GM19023 (cell line): ENCODE results near the gene CXCR3.
"Not testable (repeated sequence)": the region's sequence is repeated elsewhere in the genome, so short reads cannot be mapped to it uniquely, and the experiment has no call there.

ENCODE experiments used
- ATAC-seq: cut with Tn5 transposase; IDR thresholded peaks from one replicate; pipeline ENCODE4 v1.9.1; 2021; ENCODE audit warnings: mild to moderate bottlenecking, moderate library complexity; ENCODE audit not compliant: unreplicated experiment

CXCR3 gene

DNA sequence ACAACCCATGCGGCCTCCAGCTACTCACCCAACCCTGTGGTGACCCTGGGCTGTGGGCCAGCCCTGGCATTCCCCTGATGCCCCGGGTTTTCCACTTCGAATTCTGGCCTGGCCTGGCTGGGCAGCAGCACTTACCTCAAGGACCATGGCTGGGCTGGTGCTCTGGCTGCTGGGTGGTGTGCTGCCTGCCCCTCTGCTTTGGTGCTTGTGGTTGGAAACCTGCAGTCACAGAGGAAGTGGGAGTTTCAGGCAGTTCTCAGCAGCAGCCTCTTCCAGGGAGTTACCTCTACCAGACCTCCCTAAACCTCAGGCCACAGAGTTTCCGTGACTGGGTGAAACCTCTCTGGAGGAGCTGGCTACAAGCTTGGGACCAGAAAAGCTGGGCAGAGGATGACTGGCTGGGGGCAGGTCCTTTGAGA, at the start of gene CXCR3:
Gene CXCR3 (minus strand): TSS at position 209 of the 419 bp plus-strand sequence. CDS start 62 bp downstream, at position 147.
- peak; percentile 59 for ATAC-seq

DNA sequence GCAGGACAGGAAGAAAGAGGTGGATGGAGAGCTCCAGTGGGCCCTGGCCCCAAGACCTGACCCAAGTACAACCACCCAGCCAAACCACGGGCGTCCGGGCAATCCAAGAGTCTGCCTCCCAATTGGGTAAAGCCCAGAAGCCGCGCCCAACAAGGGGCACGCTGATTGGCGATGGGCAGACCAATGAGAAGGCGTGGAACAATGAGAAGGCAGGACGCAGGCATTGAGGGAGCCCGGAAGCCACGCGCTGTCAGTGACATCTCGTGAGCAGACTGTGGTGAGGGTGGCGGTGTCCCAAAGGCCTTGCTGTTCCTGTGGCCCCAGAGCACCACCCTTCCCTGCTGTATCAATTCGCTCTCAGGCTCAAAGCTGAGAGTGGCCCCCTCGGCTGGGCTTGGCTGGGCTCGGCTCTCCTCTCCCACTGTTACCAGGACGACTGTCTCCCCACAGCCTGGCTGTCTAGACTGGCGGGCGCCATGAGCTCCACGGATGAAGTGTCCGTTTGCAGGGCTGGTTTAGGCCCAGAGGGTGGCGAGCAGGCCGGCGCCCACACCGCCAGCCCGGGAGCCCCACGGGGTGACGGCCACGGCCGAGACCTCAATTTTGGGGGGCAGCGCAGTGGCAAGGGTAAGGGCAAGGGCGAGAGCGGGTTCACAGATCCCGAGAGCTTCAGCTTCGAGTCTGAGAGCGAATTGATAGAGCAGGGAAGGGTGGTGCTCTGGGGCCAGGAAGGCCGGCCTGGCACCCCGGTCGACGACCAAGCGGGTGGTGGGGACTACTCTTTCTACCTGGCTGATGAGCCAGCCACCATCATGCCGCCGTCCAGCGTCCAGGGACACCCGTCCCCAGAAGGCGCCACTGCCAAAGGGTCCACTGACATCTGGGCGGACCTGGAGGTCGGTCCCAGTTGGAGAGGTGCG, 49.3 kb upstream of the CXCR3 start, which contains the start of gene LOC101059915:
Gene LOC101059915 (plus strand): TSS at position 219 of the 920 bp plus-strand sequence.
- ATAC-seq, result no peak

DNA sequence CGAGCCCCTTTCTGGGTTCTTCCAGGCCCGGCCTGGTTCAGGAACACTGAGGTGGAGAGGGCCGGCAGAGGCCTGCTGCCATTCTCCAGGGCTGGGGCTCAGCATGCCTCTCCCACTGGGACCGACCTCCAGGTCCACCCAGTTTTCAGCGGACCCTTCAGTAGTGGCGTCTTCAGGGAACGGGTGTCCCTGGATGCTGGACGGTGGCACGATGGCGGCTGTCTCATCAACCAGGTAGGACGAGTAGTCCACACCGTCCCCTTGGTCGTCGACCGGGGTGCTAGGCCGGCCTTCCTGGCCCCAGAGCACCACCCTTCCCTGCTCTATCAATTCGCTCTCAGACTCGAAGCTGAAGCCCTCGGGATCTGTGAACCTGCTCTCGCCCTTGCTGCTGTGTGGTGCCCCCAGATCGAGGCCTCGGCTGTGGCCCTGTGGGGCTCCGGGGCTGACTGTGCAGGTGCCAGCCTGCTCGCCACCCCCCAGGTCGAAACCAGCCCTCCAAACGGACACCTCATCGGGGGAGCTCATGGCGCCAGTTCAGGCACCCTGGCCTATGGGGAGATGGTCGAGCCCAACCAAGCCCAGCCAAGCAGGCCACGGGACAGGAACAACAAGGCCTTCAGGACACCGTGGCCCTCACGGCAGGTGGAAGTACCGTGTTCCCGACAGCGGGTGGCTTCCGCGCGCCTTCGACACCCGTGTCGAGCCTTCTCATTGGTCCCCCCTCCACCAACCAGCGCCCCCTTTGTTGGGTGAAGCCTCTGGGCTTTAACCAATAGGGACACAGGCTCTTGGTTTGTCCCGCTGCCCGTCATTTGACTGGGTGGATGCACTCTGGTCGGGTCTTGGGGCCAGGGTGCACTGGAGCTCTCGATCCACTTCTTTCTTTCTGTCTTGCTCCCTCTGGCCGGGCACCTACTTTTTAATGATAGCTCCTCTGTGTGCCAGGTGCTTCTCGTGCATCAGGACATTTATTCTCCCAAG, 48.2 kb upstream of the CXCR3 start:
- no peak for ATAC-seq

DNA sequence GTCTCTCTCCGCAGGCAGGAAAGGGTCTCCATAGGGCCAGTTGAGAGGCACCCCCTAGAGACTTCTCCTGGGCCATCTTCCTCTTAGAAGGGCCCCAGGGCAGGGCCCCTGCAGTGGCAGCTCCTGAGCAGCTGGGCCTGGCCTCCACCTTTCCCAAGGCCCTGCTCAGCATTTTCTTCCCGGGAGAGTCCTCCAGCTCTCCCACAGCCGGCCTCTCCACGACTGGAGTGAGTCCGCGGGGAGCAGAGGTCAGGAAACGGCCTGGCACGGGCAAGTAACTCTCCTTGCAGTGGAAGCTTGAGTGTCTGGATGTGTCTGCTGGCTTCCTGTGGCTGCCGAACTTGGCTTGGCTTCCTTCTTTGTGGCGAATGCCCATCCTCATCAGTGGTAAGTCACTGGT, 47.4 kb upstream of the CXCR3 start:
- no peak for ATAC-seq

DNA sequence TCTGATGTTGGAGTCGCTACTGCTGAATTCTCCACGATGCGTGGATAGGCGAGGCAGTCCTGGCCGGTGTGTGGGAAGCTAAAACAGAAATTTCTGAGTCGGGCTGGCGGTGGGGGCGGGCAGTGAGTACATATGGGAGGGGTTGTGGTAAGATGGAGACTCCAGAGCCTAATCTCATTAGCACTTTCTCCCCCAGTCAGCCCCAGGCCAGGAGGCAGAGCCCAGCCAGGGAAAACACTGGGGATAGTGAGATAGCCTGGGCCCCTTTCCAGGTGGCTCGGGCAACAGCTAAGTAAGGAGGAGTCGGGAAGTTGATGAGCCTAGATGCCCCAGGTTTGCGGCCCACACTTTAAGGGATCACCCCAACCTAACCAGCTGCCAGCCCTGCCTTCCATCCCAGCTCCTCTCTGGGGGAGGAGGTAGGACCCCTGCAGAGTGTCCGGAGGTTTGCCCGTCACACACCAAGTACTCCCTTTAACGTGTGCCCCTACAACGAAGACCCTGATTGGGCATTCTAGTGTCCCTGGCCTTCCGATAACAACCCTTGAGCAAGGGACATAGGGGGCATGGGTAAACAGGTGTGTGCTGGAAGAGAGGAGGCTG, 46.7 kb upstream of the CXCR3 start:
- no peak for ATAC-seq

DNA sequence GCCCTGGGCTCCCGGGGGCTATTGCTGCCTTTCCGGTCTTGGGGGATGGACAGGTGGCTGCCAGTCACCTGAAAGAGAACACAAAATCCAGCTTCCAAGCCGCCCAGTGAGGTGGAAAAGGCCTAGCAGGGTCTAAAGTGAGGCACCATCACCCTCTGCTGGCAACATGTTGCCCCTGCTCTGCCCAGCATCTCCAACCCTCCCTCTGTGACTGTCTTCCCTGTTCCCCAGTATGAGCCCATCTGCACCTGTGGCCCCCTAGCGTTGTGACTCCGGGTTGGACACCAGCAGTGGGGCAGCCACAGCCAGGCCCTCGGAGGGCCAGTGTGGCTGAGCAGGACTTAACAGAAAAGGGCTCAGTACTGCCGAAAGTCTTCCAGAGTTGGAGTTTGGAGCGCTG, 45.9 kb upstream of the CXCR3 start:
- not testable (repeated sequence) for ATAC-seq

DNA sequence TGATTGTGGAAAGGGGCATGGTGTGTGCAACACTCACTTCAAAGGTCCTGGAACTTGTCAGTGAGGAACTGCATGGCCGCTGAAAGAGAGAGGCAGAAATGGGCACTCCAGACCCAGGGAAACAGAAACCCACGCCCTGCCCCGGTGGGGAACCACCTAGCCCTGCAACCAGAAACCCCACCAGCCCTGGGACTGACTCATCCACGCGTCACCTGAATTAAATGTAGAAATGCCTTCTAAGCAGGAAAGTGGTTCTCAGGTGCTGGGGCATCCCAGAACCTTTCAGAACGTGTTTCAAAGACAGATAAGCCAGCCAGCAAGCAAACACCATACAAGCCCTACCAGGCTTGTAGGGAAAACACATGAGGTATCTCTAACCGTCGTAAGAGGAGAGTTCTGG, 44.9 kb upstream of the CXCR3 start:
- not testable (repeated sequence) for ATAC-seq

DNA sequence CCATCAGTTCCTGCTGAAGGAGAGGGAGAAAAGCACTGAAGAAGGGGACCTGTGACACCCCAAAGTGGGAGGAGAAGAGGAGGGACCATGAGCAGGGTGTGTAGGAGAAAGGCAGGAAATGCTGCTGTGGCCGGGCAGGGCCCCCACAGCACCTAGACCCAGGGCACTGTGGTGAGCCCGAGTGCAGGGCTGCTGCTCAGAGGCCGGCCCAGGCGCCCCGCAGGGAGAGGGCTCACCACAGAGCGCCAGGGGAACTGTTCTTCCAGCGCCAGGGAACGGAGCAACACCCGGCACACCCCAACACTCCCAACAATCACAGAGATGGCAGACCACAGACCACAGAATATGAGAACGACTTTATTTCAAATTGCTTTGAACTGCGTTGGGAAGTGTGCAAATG, 44.3 kb upstream of the CXCR3 start:
- ATAC-seq, result not testable (repeated sequence)

DNA sequence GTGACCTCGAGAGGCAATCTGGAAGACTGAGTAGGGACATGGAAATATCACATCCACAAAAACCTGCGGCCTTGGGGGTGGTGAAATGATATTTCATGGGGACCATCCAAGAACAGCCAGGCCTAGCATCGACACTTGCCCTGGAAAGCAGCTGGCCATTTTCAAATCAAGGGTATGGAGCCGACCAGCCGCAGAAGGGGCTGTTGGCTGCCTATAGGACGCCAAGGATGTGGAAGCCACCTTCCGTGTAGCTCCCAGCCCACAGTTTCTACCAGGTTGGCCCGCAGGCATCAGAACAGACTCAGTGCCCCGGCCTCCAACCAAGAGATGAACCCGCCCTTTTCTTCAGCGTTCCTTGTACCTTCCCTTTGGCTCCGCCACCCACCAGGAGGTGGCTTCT, 43.6 kb upstream of the CXCR3 start:
- ATAC-seq, result no peak

DNA sequence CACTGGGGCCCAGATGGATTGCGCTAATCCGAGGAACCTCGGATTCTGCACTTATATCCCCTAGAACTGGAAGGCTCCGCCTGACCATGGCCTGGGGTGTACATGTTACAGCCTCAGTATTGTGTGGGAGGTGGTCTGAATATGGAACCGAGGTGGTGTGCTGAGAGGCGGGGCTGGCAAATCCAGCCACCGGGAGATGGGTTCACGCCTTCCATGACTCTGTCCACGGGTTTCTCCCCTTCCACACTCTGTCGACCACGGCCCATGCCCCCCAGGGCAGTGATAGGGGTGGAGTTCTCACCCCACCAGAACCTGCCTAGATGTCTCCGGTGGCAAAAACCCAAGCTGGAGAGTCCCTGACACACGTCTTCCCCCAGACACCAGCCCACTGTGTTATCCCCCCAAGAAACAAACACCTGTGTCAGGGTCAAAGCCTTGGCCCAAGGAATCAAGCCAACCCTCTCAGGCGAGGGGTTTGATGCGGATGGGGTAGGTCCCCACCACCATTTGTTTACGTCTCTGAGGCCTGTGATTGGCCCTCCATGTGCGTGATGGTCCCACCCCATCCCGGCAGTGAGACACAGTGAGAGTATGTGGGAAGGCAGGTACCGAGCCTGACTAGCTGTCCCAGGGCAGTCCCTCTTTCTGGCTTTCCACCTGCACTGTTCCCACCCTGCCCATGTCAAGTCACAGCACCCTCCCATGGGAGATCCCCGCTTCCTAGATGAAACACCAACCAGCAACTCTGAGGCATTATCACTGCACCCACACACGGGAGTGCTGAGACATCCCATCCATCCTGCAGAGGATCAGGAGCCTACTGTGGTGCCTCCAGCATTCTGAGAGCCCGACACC, 42.5 kb upstream of the CXCR3 start:
- ATAC-seq, result no peak

DNA sequence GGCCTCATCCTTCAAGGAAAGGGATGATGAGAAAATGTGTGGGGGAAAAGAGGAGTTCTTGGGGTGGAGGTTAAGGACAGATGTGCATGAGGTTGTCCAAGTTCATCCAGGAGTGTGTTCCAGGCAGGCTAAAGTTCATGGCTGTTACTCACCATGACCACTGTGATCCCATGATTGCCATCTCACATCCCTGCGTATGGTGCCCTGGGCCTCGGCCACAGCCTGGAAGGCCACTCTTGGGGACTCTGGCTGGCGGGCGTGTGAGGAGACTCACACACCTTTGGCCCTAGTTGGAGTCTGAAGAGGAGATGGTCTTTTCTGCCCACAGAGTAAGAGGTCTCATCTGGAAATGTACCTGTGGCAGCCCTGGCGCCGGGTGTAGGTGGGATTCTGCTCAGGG, 41.6 kb upstream of the CXCR3 start:
- no peak for ATAC-seq

DNA sequence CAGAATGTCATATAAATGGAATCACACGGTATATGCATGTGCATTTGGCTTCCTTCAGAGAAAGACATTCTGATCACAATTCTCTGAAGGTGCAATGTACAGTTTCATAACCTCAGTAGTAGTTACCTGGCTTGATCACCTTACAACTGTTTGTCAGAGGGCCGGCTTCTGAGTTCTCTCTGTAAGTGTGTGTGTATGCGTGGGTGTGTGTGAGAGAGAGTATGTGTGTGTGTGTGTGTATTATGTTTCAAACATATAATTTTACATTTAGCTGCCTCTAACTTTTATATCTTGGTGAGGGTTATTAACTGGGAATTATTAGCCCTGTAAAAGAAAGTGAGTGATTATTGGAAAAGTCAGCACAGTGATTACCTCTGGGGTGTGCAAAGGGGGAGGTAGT, 41.0 kb upstream of the CXCR3 start:
- ATAC-seq, result no peak

DNA sequence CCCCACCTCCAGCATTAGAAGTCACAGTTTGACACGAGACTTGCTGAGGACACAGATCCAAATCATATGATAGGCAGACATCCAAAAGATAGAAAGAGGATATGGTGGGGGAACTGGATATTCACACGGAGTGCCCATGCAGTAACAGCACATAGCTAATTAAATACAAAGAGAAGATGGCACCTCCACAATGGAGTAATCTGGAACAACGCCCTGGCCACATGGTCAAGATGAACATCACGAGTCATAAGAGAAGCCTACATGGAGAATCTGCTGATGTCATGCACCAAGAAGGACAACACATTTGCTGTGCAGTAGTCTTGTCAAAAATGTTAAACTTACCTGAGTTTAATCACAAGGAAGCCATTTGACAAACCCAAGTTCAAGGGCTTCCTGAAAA, 39.0 kb upstream of the CXCR3 start:
- ATAC-seq, result no peak

DNA sequence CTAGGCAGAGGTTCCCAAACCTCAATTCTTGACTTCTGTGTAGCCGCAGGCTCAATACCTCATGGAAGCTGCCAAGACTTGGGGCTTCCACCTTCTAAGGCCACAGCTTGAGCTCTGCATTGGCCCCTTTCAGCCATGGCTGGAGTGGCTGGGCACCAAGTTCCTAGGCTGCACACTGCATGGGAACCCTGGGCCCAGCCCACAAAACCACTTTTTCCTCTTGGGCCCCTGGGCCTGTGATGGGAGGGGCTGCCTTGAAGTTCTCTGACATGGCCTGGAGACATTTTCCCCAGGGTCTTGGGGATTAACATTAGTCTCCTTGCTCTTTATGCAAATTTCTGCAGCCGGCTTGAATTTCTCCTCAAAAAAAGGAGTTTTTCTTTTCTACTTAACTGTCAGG, 35.0 kb upstream of the CXCR3 start:
- ATAC-seq, result no peak

DNA sequence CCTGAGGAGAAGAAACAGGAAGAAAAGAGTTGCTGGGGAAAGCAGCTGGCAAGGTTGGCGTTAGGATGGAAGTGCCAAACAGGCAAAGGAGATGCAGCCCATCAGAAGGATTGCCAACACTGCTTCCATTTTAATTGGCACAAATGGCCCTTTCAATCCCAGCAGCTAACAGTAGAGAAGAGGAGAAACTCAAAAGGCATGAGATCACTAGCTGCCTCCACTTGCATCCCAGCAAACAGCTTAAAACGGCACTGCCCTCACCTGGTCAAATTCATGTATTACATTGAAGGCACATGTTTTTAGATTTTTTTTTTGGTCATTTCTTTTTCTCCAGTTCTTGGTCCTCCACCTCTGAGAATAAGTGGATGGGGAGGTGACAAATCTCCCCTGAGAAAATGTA, 34.1 kb upstream of the CXCR3 start:
- ATAC-seq, result no peak

DNA sequence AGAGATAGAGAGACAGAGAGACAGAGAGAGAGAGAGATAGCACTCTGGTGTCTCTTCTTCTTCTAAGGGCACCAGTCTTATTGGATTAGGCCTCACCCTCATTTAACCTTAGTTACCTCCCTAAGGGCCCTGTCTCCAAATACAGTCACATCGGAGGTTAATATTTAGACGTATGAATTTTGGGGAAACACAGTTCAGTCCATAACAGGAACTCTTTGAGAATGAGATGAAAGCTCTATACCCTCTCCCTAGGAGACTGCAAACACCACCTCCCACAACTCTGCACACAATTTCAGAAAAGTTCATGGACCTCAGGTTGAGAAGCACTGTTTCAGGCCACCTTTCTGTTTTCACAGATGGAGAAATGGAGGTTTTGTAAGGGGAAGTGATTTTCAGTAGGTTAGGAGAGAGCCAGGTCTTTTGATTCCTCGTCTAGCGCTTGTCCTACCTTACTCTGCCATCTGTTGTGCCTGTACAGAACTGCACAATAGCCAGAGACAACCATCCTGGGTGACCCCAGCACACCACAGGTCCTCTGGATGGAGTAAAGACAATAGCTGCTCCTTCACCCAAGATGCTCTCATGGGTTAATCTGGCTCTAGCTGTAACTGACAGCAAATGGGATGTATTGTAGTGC, 32.1 kb upstream of the CXCR3 start:
- ATAC-seq, result peak; percentile 78

DNA sequence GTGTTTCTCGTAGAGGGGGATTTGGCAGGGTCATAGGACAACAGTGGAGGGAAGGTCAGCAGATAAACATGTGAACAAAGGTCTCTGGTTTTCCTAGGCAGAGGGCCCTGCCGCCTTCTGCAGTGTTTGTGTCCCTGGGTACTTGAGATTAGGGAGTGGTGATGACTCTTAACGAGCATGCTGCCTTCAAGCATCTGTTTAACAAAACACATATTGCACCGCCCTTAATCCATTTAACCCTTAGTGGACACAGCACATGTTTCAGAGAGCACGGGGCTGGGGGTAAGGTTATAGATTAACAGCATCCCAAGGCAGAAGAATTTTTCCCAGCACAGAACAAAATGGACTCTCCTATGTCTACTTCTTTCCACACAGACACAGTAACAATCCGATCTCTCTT, 26.1 kb upstream of the CXCR3 start:
- not testable (repeated sequence) for ATAC-seq

DNA sequence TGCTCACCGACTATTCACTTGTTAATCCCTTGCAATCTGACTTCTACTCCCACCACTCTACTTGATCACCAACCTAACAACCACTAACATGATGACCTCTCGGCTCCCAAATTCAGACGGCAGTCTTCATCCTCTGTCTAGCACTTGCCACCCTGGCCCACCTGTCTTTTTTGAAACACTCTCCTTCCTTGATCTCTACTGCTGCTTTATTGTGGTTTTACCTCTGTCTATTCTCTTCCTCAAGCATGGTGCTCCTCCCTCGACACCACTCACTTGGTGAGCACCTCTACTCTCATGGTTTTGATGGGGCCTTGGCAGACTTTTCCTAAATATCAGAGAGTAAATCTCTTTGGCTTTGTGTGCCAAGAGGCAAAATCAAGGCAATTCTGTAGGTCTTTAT, 21.7 kb upstream of the CXCR3 start:
- no peak for ATAC-seq

DNA sequence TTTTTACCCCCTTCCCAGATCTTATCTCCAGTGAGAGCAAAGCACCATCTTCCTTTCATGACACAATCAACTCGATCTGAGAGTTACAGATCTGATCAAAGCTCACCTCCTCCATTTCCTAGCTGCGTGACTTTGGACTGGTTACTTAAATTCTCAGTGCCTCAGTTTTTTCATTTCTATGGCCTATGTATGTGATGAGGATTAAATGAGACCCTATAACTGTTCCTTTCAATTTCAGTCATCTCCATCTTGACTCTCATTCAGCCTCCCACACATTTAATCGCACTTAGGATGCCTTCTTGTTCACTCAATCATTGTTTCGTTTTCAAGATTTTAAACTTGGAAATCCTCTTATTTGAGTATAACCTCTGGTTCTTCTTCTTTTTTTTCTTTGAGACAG, 20.1 kb upstream of the CXCR3 start:
- ATAC-seq, result no peak

DNA sequence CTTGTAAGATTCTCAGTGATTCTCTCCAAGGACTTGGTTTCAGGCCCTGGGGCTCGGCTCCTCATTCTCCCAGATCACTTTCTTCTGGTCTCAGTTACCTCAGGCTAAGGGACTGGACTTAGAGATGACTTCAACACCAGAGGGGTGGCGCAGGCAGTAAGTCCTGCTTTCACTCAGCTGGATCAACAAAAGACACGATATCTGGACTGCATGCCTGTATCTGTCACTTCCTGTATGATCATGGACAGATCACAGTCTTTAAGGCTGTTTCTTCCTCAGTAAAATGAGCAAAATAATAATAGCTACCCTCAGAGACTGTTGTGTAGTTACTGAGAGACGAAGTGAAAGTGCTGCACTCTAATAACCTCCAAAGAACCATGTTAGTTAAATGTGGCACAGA, 19.5 kb upstream of the CXCR3 start:
- no peak for ATAC-seq
